HepG2 (cell line): ENCODE measurements around the gene SMARCAD1. TPM values are rescaled to one million over a fixed set of nuclear protein-coding genes. Genes with fewer than 3 reads are reported as not detected.

Experiments used
- DR1 ChIP-seq: sonication (generic); formaldehyde crosslinking; IDR thresholded peaks from 2 replicates; pipeline ENCODE4 v1.8.0; 2021; ENCODE audit warnings: mild to moderate bottlenecking, missing genetic modification reagents, inconsistent platforms
- ELF4 ChIP-seq: sonication (generic); formaldehyde crosslinking; IDR thresholded peaks from 2 replicates; pipeline ENCODE4 v1.5.0; 2020; ENCODE audit warnings: missing genetic modification reagents, mild to moderate bottlenecking, moderate library complexity, borderline replicate concordance
- GFI1 ChIP-seq: sonication (generic); formaldehyde crosslinking; IDR thresholded peaks from 2 replicates; pipeline ENCODE4 v1.5.0; 2020; ENCODE audit warnings: missing genetic modification reagents, mild to moderate bottlenecking, borderline replicate concordance
- KDM1A ChIP-seq: IDR thresholded peaks from 2 replicates; pipeline ENCODE4 v1.6.1; 2016; ENCODE audit warnings: missing compliant biosample characterization
- KDM5A ChIP-seq: fragments of 200-600 bp; sonication (generic); IDR thresholded peaks from 2 replicates; pipeline ENCODE4 v1.7.0; 2018; ENCODE audit warnings: antibody characterized with exemption, mild to moderate bottlenecking, low read length, borderline replicate concordance
- KMT2A ChIP-seq: sonication (generic); formaldehyde crosslinking; IDR thresholded peaks from 2 replicates; pipeline ENCODE4 v1.4.0; 2020; ENCODE audit warnings: missing genetic modification reagents
- NR2F1 ChIP-seq, 2 experiments: fragments of 450-650 bp in 1 of 2; formaldehyde crosslinking in 1 of 2; IDR thresholded peaks; 2 replicates each; pipeline versions ENCODE4 v1.5.0 to v1.6.1; 2016 to 2020; ENCODE audit warnings: mild to moderate bottlenecking in 1 of 2, missing compliant biosample characterization in 1 of 2, missing genetic modification reagents in 1 of 2, moderate library complexity in 1 of 2
- RARA ChIP-seq: IDR thresholded peaks from 2 replicates; pipeline ENCODE4 v1.6.1; 2016; ENCODE audit warnings: missing genetic modification reagents, missing compliant biosample characterization
- REL ChIP-seq: sonication (generic); formaldehyde crosslinking; conservative IDR thresholded peaks from 2 replicates; pipeline ENCODE4 v1.8.0; 2022; ENCODE audit warnings: mild to moderate bottlenecking, missing genetic modification reagents, moderate library complexity
- SIN3A ChIP-seq: IDR thresholded peaks from 2 replicates; pipeline ENCODE4 v1.6.1; 2011; ENCODE audit warnings: low read depth, mild to moderate bottlenecking, control low read depth, low read length, borderline replicate concordance
- THAP11 ChIP-seq: IDR thresholded peaks from 2 replicates; pipeline ENCODE4 v1.6.1; 2016; ENCODE audit warnings: missing biosample characterization, missing genetic modification reagents
- USF2 ChIP-seq, 2 experiments: sonication (generic) in 1 of 2; formaldehyde crosslinking in 1 of 2; IDR thresholded peaks; 2 replicates each; pipeline versions ENCODE4 v1.5.1 to v1.6.1; 2011 to 2020; ENCODE audit warnings: borderline replicate concordance in 1 of 2, low read depth in 1 of 2, low read length in 1 of 2, mild to moderate bottlenecking in 1 of 2, missing genetic modification reagents in 1 of 2, moderate library complexity in 1 of 2
- ZFX ChIP-seq: sonication (generic); formaldehyde crosslinking; IDR thresholded peaks from 2 replicates; pipeline ENCODE4 v1.4.0; 2020; ENCODE audit warnings: mild to moderate bottlenecking, low read depth, missing genetic modification reagents, moderate library complexity
- ZMAT3 ChIP-seq: sonication (generic); formaldehyde crosslinking; conservative IDR thresholded peaks from 2 replicates; pipeline ENCODE4 v1.7.0; 2021; ENCODE audit warnings: missing genetic modification reagents
- ZNF207 ChIP-seq: fragments of 450-650 bp; IDR thresholded peaks from 2 replicates; pipeline ENCODE4 v1.6.1; 2016; ENCODE audit warnings: antibody characterized with exemption, borderline replicate concordance
- ZNF431 ChIP-seq: sonication (generic); formaldehyde crosslinking; IDR thresholded peaks from 2 replicates; pipeline ENCODE4 v1.9.0; 2022; ENCODE audit warnings: missing genetic modification reagents, low read depth, mild to moderate bottlenecking, borderline replicate concordance
- ZNF576 ChIP-seq: sonication (generic); formaldehyde crosslinking; IDR thresholded peaks from 2 replicates; pipeline ENCODE4 v1.4.0; 2020; ENCODE audit warnings: mild to moderate bottlenecking, missing genetic modification reagents
- ZNF616 ChIP-seq: sonication (generic); formaldehyde crosslinking; IDR thresholded peaks from 2 replicates; pipeline ENCODE4 v1.5.0; 2020; ENCODE audit warnings: low read depth, mild to moderate bottlenecking, missing genetic modification reagents
- ZNF83 ChIP-seq: sonication (generic); formaldehyde crosslinking; IDR thresholded peaks from 2 replicates; pipeline ENCODE4 v1.4.0; 2020; ENCODE audit warnings: missing genetic modification reagents, mild to moderate bottlenecking, borderline replicate concordance
- ZNF878 ChIP-seq: sonication (generic); formaldehyde crosslinking; IDR thresholded peaks from 2 replicates; pipeline ENCODE4 v1.8.1; 2023; ENCODE audit warnings: mild to moderate bottlenecking, missing genetic modification reagents, moderate library complexity
- polyA plus RNA-seq, 8 experiments: library from polyadenylated mRNA; depleted of rRNA in 3 of 8; stranded (reverse) in 7 of 8; unstranded in 1 of 8; fragments of >200 nt; fragmentation: Illumina TruSeq in 4 of 8; extraction: Trizol in 4 of 8; gene quantifications; 2 replicates each; pipeline versions ENCODE4 v1.2.1 to v1.2.3, GENCODE V29; 2011 to 2016; ENCODE audit warnings: low read depth in 4 of 8, missing spikeins in 1 of 8, mixed read lengths in 1 of 8; ENCODE audit not compliant: insufficient read depth in 1 of 8
- total RNA-seq, 5 experiments: library from RNA; depleted of rRNA; stranded (reverse); fragments of >200 nt; fragmentation: Illumina TruSeq; extraction: Trizol; gene quantifications; 2 replicates each; pipeline ENCODE4 v1.2.3, GENCODE V29; 2016; ENCODE audit warnings: low read depth in 1 of 5
- TF ChIP-seq, protein P1 (sequence below): sonication (generic); formaldehyde crosslinking; IDR thresholded peaks from 2 replicates; pipeline ENCODE4 v1.5.1; 2020; ENCODE audit warnings: mild to moderate bottlenecking, missing genetic modification reagents

The SMARCAD1 gene
- total and polyA plus RNA-seq, 2 of the 13 experiments (the other 11 are each of a cell fraction or from before 2014, with no cell fraction given) = 18.2 to 35.9 TPM

GRCh38 chr4:94207469-94208224 lies at the start of gene SMARCAD1 (continued):
- TF ChIP-seq USF2 (IDR thresholded peaks at IDR 0.05; ENCODE audit: low read depth, low read length) = no peak
- TF ChIP-seq USF2 (CRISPR knock-in tag; IDR thresholded peaks at IDR 0.05; ENCODE audit: borderline replicate concordance) = no peak
- TF ChIP-seq THAP11 = peak; percentile 90
- no peak for TF ChIP-seq ZNF207
- no peak for TF ChIP-seq KDM1A (CRISPR knock-in tag)
- TF ChIP-seq KDM5A = peak; percentile 96
- peak; percentile 34; the same call in 1 of the 2 replicates for TF ChIP-seq RARA (CRISPR knock-in tag)
- peak; percentile 87 for TF ChIP-seq SIN3A
- peak; percentile 96 for TF ChIP-seq ZFX (CRISPR knock-in tag)
- no peak for TF ChIP-seq ZNF576 (CRISPR knock-in tag)
- TF ChIP-seq ZNF616 (CRISPR knock-in tag) = 0 out of 2 replicates have a peak, but pooled peaks have one; percentile 27
- TF ChIP-seq ZNF431 = no peak
- TF ChIP-seq, protein P1, sequence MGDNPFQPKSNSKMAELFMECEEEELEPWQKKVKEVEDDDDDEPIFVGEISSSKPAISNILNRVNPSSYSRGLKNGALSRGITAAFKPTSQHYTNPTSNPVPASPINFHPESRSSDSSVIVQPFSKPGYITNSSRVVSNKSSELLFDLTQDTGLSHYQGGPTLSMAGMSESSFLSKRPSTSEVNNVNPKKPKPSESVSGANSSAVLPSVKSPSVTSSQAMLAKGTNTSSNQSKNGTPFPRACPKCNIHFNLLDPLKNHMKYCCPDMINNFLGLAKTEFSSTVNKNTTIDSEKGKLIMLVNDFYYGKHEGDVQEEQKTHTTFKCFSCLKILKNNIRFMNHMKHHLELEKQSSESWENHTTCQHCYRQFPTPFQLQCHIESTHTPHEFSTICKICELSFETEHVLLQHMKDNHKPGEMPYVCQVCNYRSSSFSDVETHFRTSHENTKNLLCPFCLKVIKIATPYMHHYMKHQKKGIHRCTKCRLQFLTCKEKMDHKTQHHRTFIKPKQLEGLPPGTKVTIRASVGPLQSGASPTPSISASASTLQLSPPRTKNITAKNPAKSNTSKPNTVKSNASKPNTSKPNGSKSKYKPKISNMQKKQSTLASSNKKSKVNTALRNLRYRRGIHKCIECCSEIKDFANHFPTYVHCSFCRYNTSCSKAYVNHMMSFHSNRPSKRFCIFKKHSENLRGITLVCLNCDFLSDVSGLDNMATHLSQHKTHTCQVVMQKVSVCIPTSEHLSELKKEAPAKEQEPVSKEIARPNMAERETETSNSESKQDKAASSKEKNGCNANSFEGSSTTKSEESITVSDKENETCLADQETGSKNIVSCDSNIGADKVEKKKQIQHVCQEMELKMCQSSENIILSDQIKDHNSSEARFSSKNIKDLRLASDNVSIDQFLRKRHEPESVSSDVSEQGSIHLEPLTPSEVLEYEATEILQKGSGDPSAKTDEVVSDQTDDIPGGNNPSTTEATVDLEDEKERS = 0 out of 2 replicates have a peak, but pooled peaks have one; percentile 74
- peak; percentile 78; the same call in 1 of the 2 replicates for TF ChIP-seq ZMAT3 (CRISPR knock-in tag)
- 0 out of 2 replicates have a peak, but pooled peaks have one; percentile 61 for TF ChIP-seq ELF4 (CRISPR knock-in tag)
- peak; percentile 30 to 55; a peak in 2 of 4 replicates for TF ChIP-seq NR2F1 (CRISPR knock-in tag; IDR thresholded peaks at IDR 0.05)
- TF ChIP-seq KMT2A (CRISPR knock-in tag) = peak; percentile 95
- peak; percentile 39; the same call in 1 of the 2 replicates for TF ChIP-seq DR1 (CRISPR knock-in tag)
- TF ChIP-seq REL (CRISPR knock-in tag) = 0 out of 2 replicates have a peak, but pooled peaks have one; percentile 51
- 0 out of 2 replicates have a peak, but pooled peaks have one; percentile 64 for TF ChIP-seq GFI1 (CRISPR knock-in tag)
- TF ChIP-seq ZNF878 = peak; percentile 83; the same call in 1 of the 2 replicates
- TF ChIP-seq ZNF83 (CRISPR knock-in tag) = no peak
